Measurements from ENCODE around the gene ZNF831.

The ZNF831 gene

GRCh38 chr20:59305908-59306655, 142.5 kb downstream of the ZNF831 start:
- DNase-seq (ENCODE audit: low spot score): no peak

DNA sequence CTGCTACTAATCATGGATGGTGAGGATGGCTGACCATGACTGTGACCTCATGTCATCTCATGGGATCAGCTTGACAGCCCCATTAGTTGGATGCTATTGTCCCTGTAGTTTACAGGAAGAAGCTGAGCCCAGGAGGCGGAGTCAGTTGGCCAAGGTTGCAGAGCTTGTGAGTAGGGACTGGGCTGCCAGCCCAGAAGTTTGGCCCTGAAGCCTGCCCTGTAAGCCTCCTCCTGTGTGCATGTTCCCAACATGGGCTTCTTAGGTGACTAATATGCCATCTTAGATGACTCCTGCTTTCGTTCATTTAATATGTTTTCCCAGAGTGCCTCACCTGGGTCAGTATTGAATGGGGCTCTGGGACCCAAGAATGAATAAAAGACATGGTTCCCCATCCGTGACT, 143.6 kb downstream of the ZNF831 start:
- no peak for DNase-seq (ENCODE audit: low spot score)
